ENCODE data around the gene BTNL9. TPM values are rescaled to one million over a fixed set of nuclear protein-coding genes. Genes with fewer than 3 reads are reported as not detected.

BTNL9 gene
- total RNA-seq, 1 experiment from 2014 or later, result 5.0 TPM

- H3K4me3 Mint-ChIP-seq (ENCODE audit: low read depth, unreplicated experiment), result peak overlapping the region; percentile 67
- TSS peak; percentile 75 for BruUV-seq (replicated peaks)
These were observed 12.5 kb upstream of the BTNL9 start for GRCh38 chr5:181027452-181028031.

GRCh38 chr5:181028032-181028819 lies 11.8 kb upstream of the BTNL9 start:
- TF ChIP-seq CTCF (IDR thresholded peaks at IDR 0.05; ENCODE audit: unreplicated experiment), result no peak
- peaks cover 5% of the 10 kb centered on the region for H3K36me3 Mint-ChIP-seq (ENCODE audit: insufficient read depth, unreplicated experiment)
- no peaks in the 10 kb centered on the region for H3K27me3 Mint-ChIP-seq (ENCODE audit: unreplicated experiment)
- peak; percentile 51 for DNase-seq
- intact Hi-C loops (cut with micrococcal nuclease; ENCODE audit: unreplicated experiment), result loop anchor here (5.0 kb wide), 1 partner anchor 161 kb away; no protein-coding TSS in a partner anchor
- H3K27ac Mint-ChIP-seq (ENCODE audit: unreplicated experiment), result peak overlapping the region; percentile 25
- no TSS peak for BruUV-seq (replicated peaks)
- CTCF ChIA-PET, result no interaction called here
- peak overlapping the region; percentile 67 for H3K4me3 Mint-ChIP-seq (ENCODE audit: low read depth, unreplicated experiment)
- peaks cover 3% of the 10 kb centered on the region for H3K9me3 Mint-ChIP-seq (ENCODE audit: low read depth, unreplicated experiment)
- no peaks in the 10 kb centered on the region for H3K4me1 Mint-ChIP-seq (ENCODE audit: low read depth, unreplicated experiment)

More at GRCh38 chr5:181027452-181028031, 12.5 kb upstream of the BTNL9 start:
- H3K27me3 Mint-ChIP-seq (ENCODE audit: unreplicated experiment), result no peaks in the 10 kb centered on the region
- TF ChIP-seq CTCF (IDR thresholded peaks at IDR 0.05; ENCODE audit: unreplicated experiment), result no peak
- intact Hi-C loops (cut with micrococcal nuclease; ENCODE audit: unreplicated experiment), result loop anchor here (5.0 kb wide), 1 partner anchor 160 kb away; no protein-coding TSS in a partner anchor
- DNase-seq, result no peak
- H3K9me3 Mint-ChIP-seq (ENCODE audit: low read depth, unreplicated experiment), result peaks cover 3% of the 10 kb centered on the region
- H3K36me3 Mint-ChIP-seq (ENCODE audit: insufficient read depth, unreplicated experiment), result peaks cover 5% of the 10 kb centered on the region
- no peaks in the 10 kb centered on the region for H3K4me1 Mint-ChIP-seq (ENCODE audit: low read depth, unreplicated experiment)
- H3K27ac Mint-ChIP-seq (ENCODE audit: unreplicated experiment), result peak overlapping the region; percentile 25
- CTCF ChIA-PET, result no interaction called here

GRCh38 chr5:181031716-181032115 lies 8.3 kb upstream of the BTNL9 start:
- no peak overlapping the region for H3K27ac Mint-ChIP-seq (ENCODE audit: unreplicated experiment)
- no peak for DNase-seq
- CTCF ChIA-PET, result interaction anchor here (0.6 kb wide), 1 partner anchor 30 kb away, joined by 9 read pairs; no protein-coding TSS in a partner anchor
- no peak overlapping the region for H3K4me3 Mint-ChIP-seq (ENCODE audit: low read depth, unreplicated experiment)
- intact Hi-C loops (cut with micrococcal nuclease; ENCODE audit: unreplicated experiment), result loop anchor here (10.0 kb wide), 1 partner anchor 247 kb away; no protein-coding TSS in a partner anchor
- H3K27me3 Mint-ChIP-seq (ENCODE audit: unreplicated experiment), result no peaks in the 10 kb centered on the region
- peaks cover 8% of the 10 kb centered on the region for H3K4me1 Mint-ChIP-seq (ENCODE audit: low read depth, unreplicated experiment)
- H3K36me3 Mint-ChIP-seq (ENCODE audit: insufficient read depth, unreplicated experiment), result peaks cover 5% of the 10 kb centered on the region
- TF ChIP-seq CTCF (IDR thresholded peaks at IDR 0.05; ENCODE audit: unreplicated experiment), result no peak
- peaks cover 3% of the 10 kb centered on the region for H3K9me3 Mint-ChIP-seq (ENCODE audit: low read depth, unreplicated experiment)
- BruUV-seq (replicated peaks), result no TSS peak

GRCh38 chr5:181035991-181036815 lies 3.9 kb upstream of the BTNL9 start:
- Mint-ChIP-seq H3K27ac (ENCODE audit: unreplicated experiment) (no peak overlapping the region), H3K36me3 (ENCODE audit: insufficient read depth, unreplicated experiment) (no peaks in the 10 kb centered on the region), H3K27me3 (ENCODE audit: unreplicated experiment) (no peaks in the 10 kb centered on the region), H3K9me3 (ENCODE audit: low read depth, unreplicated experiment) (peaks cover 3% of the 10 kb centered on the region), H3K4me3 (ENCODE audit: low read depth, unreplicated experiment) (no peak overlapping the region), H3K4me1 (ENCODE audit: low read depth, unreplicated experiment) (peaks cover 8% of the 10 kb centered on the region)
- peak; percentile 38 for DNase-seq
- CTCF ChIA-PET, result interaction anchor here (0.6 to 0.9 kb wide), 2 partner anchors 51 to 150 kb away, joined by 3 to 5 read pairs; no protein-coding TSS in a partner anchor
- BruUV-seq (replicated peaks), result no TSS peak
- no peak for TF ChIP-seq CTCF (IDR thresholded peaks at IDR 0.05; ENCODE audit: unreplicated experiment)
- intact Hi-C loops (cut with micrococcal nuclease; ENCODE audit: unreplicated experiment), result loop anchor here (10.0 kb wide), 1 partner anchor 251 kb away; no protein-coding TSS in a partner anchor

All from Calu3 (cell line).